Measurements from ENCODE around the gene TSGA10. TPM values are rescaled to one million over a fixed set of nuclear protein-coding genes. Genes with fewer than 3 reads are reported as not detected.
A peak's percentile ranks its signal among the peaks of the same experiment; 100 is the strongest.
"Not testable (repeated sequence)": the region's sequence is repeated elsewhere in the genome, so short reads cannot be mapped to it uniquely, and the experiment has no call there.

TSGA10 gene
- polyA plus RNA-seq, 1 donor, result 10.0 TPM

- no peak overlapping the region for H3K4me3 ChIP-seq (ENCODE audit: low read length)
- no peaks in the 10 kb centered on the region for H3K4me1 ChIP-seq (ENCODE audit: control insufficient read depth, insufficient read depth, low read length)
- H3K27ac ChIP-seq (ENCODE audit: low read length), result no peak overlapping the region
- DNase-seq, result no peak
- H3K27me3 ChIP-seq (ENCODE audit: control insufficient read depth, insufficient read depth, low read length), result peaks cover 8% of the 10 kb centered on the region
- no peaks in the 10 kb centered on the region for H3K9me3 ChIP-seq (ENCODE audit: control insufficient read depth, low read depth, low read length)
- 17% methylated on average over 2 of the region's 4 CpGs for WGBS (ENCODE audit: insufficient coverage, low lambda C conversion rate)
- H3K36me3 ChIP-seq (ENCODE audit: control insufficient read depth, insufficient read depth, low read length), result no peaks in the 10 kb centered on the region
These were observed 72.9 kb downstream of the TSGA10 start for GRCh38 chr2:99081891-99082290.

GRCh38 chr2:99079226-99079625, 75.5 kb downstream of the TSGA10 start:
- no CpG with 5 or more reads among the region's 2 CpGs for WGBS (ENCODE audit: insufficient coverage, low lambda C conversion rate)
- Histone ChIP-seq H3K9me3 (ENCODE audit: control insufficient read depth, low read depth, low read length) (no peaks in the 10 kb centered on the region), H3K36me3 (ENCODE audit: control insufficient read depth, insufficient read depth, low read length) (no peaks in the 10 kb centered on the region)

GRCh38 chr2:99072551-99072950, 82.2 kb downstream of the TSGA10 start:
- Histone ChIP-seq H3K36me3 (ENCODE audit: control insufficient read depth, insufficient read depth, low read length) (no peaks in the 10 kb centered on the region), H3K27ac (ENCODE audit: low read length) (no peak overlapping the region), H3K4me1 (ENCODE audit: control insufficient read depth, insufficient read depth, low read length) (peaks cover 2% of the 10 kb centered on the region), H3K9me3 (ENCODE audit: control insufficient read depth, low read depth, low read length) (no peaks in the 10 kb centered on the region), H3K27me3 (ENCODE audit: control insufficient read depth, insufficient read depth, low read length) (no peaks in the 10 kb centered on the region), H3K4me3 (ENCODE audit: low read length) (no peak overlapping the region)
- WGBS (ENCODE audit: insufficient coverage, low lambda C conversion rate), result no CpG with 5 or more reads among the region's 1 CpG
- no peak for DNase-seq

More at GRCh38 chr2:99079226-99079625, 75.5 kb downstream of the TSGA10 start:
- H3K4me1 ChIP-seq (ENCODE audit: control insufficient read depth, insufficient read depth, low read length), result no peaks in the 10 kb centered on the region
- H3K4me3 ChIP-seq (ENCODE audit: low read length), result no peak overlapping the region
- peaks cover 8% of the 10 kb centered on the region for H3K27me3 ChIP-seq (ENCODE audit: control insufficient read depth, insufficient read depth, low read length)
- no peak overlapping the region for H3K27ac ChIP-seq (ENCODE audit: low read length)
- no peak for DNase-seq

- H3K27me3 ChIP-seq (ENCODE audit: control insufficient read depth, insufficient read depth, low read length), result no peaks in the 10 kb centered on the region
- H3K4me1 ChIP-seq (ENCODE audit: control insufficient read depth, insufficient read depth, low read length), result peaks cover 2% of the 10 kb centered on the region
- no peak overlapping the region for H3K4me3 ChIP-seq (ENCODE audit: low read length)
- no peaks in the 10 kb centered on the region for H3K9me3 ChIP-seq (ENCODE audit: control insufficient read depth, low read depth, low read length)
- DNase-seq, result peak in 1 of 2 donors; percentile 2
- H3K27ac ChIP-seq (ENCODE audit: low read length), result no peak overlapping the region
- no CpG with 5 or more reads among the region's 3 CpGs for WGBS (ENCODE audit: insufficient coverage, low lambda C conversion rate)
- no peaks in the 10 kb centered on the region for H3K36me3 ChIP-seq (ENCODE audit: control insufficient read depth, insufficient read depth, low read length)
These were observed 86.7 kb downstream of the TSGA10 start for GRCh38 chr2:99067871-99068625.

GRCh38 chr2:99066075-99066958, 88.4 kb downstream of the TSGA10 start:
- no peak overlapping the region for H3K4me3 ChIP-seq (ENCODE audit: low read length)
- DNase-seq, result peak; percentile 54 to 78
- no peaks in the 10 kb centered on the region for H3K27me3 ChIP-seq (ENCODE audit: control insufficient read depth, insufficient read depth, low read length)
- no peaks in the 10 kb centered on the region for H3K9me3 ChIP-seq (ENCODE audit: control insufficient read depth, low read depth, low read length)
- H3K36me3 ChIP-seq (ENCODE audit: control insufficient read depth, insufficient read depth, low read length), result no peaks in the 10 kb centered on the region
- WGBS (ENCODE audit: insufficient coverage, low lambda C conversion rate), result 13% methylated on average over 2 of the region's 3 CpGs
- peak overlapping the region; percentile 87 for H3K27ac ChIP-seq (ENCODE audit: low read length)
- peaks cover 2% of the 10 kb centered on the region for H3K4me1 ChIP-seq (ENCODE audit: control insufficient read depth, insufficient read depth, low read length)

- H3K4me3 ChIP-seq (ENCODE audit: low read length); H3K9me3 ChIP-seq (ENCODE audit: control insufficient read depth, low read depth, low read length); H3K4me1 ChIP-seq (ENCODE audit: control insufficient read depth, insufficient read depth, low read length); H3K27ac ChIP-seq (ENCODE audit: low read length); H3K36me3 ChIP-seq (ENCODE audit: control insufficient read depth, insufficient read depth, low read length); H3K27me3 ChIP-seq (ENCODE audit: control insufficient read depth, insufficient read depth, low read length); DNase-seq: not testable (repeated sequence)
- WGBS (ENCODE audit: insufficient coverage, low lambda C conversion rate), result 100% methylated on average over 1 of the region's 6 CpGs
These were observed 105.6 kb downstream of the TSGA10 start for GRCh38 chr2:99049187-99049586.

GRCh38 chr2:99040736-99041300, 113.9 kb downstream of the TSGA10 start:
- not testable (repeated sequence) for H3K36me3 ChIP-seq (ENCODE audit: control insufficient read depth, insufficient read depth, low read length); H3K4me1 ChIP-seq (ENCODE audit: control insufficient read depth, insufficient read depth, low read length); DNase-seq; H3K27ac ChIP-seq (ENCODE audit: low read length); H3K27me3 ChIP-seq (ENCODE audit: control insufficient read depth, insufficient read depth, low read length); H3K4me3 ChIP-seq (ENCODE audit: low read length); H3K9me3 ChIP-seq (ENCODE audit: control insufficient read depth, low read depth, low read length)
- WGBS (ENCODE audit: insufficient coverage, low lambda C conversion rate), result 79% methylated on average over 2 of the region's 2 CpGs

GRCh38 chr2:99035920-99036319, 118.8 kb downstream of the TSGA10 start:
- Histone ChIP-seq H3K27me3 (ENCODE audit: control insufficient read depth, insufficient read depth, low read length) (no peaks in the 10 kb centered on the region), H3K4me3 (ENCODE audit: low read length) (no peak overlapping the region), H3K27ac (ENCODE audit: low read length) (no peak overlapping the region), H3K36me3 (ENCODE audit: control insufficient read depth, insufficient read depth, low read length) (no peaks in the 10 kb centered on the region), H3K9me3 (ENCODE audit: control insufficient read depth, low read depth, low read length) (no peaks in the 10 kb centered on the region), H3K4me1 (ENCODE audit: control insufficient read depth, insufficient read depth, low read length) (no peaks in the 10 kb centered on the region)
- DNase-seq, result no peak
- WGBS (ENCODE audit: insufficient coverage, low lambda C conversion rate), result no CpG with 5 or more reads among the region's 1 CpG

- Histone ChIP-seq H3K27me3 (ENCODE audit: control insufficient read depth, insufficient read depth, low read length) (no peaks in the 10 kb centered on the region), H3K4me1 (ENCODE audit: control insufficient read depth, insufficient read depth, low read length) (no peaks in the 10 kb centered on the region), H3K36me3 (ENCODE audit: control insufficient read depth, insufficient read depth, low read length) (no peaks in the 10 kb centered on the region), H3K27ac (ENCODE audit: low read length) (no peak overlapping the region), H3K9me3 (ENCODE audit: control insufficient read depth, low read depth, low read length) (no peaks in the 10 kb centered on the region), H3K4me3 (ENCODE audit: low read length) (no peak overlapping the region)
- DNase-seq, result no peak
- WGBS (ENCODE audit: insufficient coverage, low lambda C conversion rate), result no CpG with 5 or more reads among the region's 6 CpGs
These were observed 122.0 kb downstream of the TSGA10 start for GRCh38 chr2:99032786-99033185.

- Histone ChIP-seq H3K27me3 (ENCODE audit: control insufficient read depth, insufficient read depth, low read length) (no peaks in the 10 kb centered on the region), H3K27ac (ENCODE audit: low read length) (no peak overlapping the region), H3K36me3 (ENCODE audit: control insufficient read depth, insufficient read depth, low read length) (no peaks in the 10 kb centered on the region), H3K4me1 (ENCODE audit: control insufficient read depth, insufficient read depth, low read length) (no peaks in the 10 kb centered on the region), H3K9me3 (ENCODE audit: control insufficient read depth, low read depth, low read length) (no peaks in the 10 kb centered on the region), H3K4me3 (ENCODE audit: low read length) (no peak overlapping the region)
- WGBS (ENCODE audit: insufficient coverage, low lambda C conversion rate), result no CpG with 5 or more reads among the region's 2 CpGs
- DNase-seq, result no peak
These were observed 122.7 kb downstream of the TSGA10 start for GRCh38 chr2:99032001-99032400.

Measured in large intestine (tissue), 3 donors.